HEK293T (cell line): Measurements from ENCODE around the gene RPL35A.

ENCODE experiments used
- FOXA1 ChIP-seq: fragments of 450-650 bp; IDR thresholded peaks from 2 replicates; pipeline ENCODE4 v1.6.1; 2016; ENCODE audit warnings: mild to moderate bottlenecking
- FOXK2 ChIP-seq: fragments of 450-650 bp; IDR thresholded peaks from 2 replicates; pipeline ENCODE4 v1.6.1; 2016; ENCODE audit warnings: mild to moderate bottlenecking
- FOXM1 ChIP-seq: fragments of 450-650 bp; IDR thresholded peaks from 2 replicates; pipeline ENCODE4 v1.6.1; 2017; ENCODE audit warnings: mild to moderate bottlenecking, borderline replicate concordance
- SP1 ChIP-seq: fragments of 450-650 bp; IDR thresholded peaks from 2 replicates; pipeline ENCODE4 v1.6.1; 2017
- SUZ12 ChIP-seq: fragments of 450-650 bp; IDR thresholded peaks from 2 replicates; pipeline ENCODE4 v1.6.1; 2016; ENCODE audit warnings: mild to moderate bottlenecking

GRCh38 chr3:197952440-197952839, 2.5 kb downstream of the RPL35A start:
- TF ChIP-seq FOXK2 (no peak), FOXA1 (no peak), FOXM1 (no peak), SP1 (no peak), SUZ12 (no peak)
